DND-41 (cell line): ENCODE data around the gene NUTM2A.
"Not testable (repeated sequence)": the region's sequence is repeated elsewhere in the genome, so short reads cannot be mapped to it uniquely, and the experiment has no call there.

ENCODE experiments used
- ATAC-seq: fragments of 200-7000 bp; cut with Tn5 transposase; 3 replicates; pipeline ENCODE4 v1.9.1; 2021; ENCODE audit warnings: low read depth; ENCODE audit not compliant: insufficient read depth
- DNase-seq: peaks from one replicate; pipeline ENCODE4 v3.0.0-alpha.2; 2020
- H2AFZ ChIP-seq: 2 replicates; pipeline ENCODE4 v1.6.0; 2012; ENCODE audit warnings: low read depth, low read length
- H3K27ac ChIP-seq: 2 replicates; pipeline ENCODE4 v1.5.1; 2012; ENCODE audit warnings: low read length, inconsistent platforms
- H3K27me3 ChIP-seq: fragments of 200-600 bp; sonication (generic); 2 replicates; pipeline ENCODE4 v1.6.0; 2012; ENCODE audit warnings: low read length, mild to moderate bottlenecking, inconsistent platforms; ENCODE audit not compliant: insufficient read depth, poor library complexity
- H3K36me3 ChIP-seq: 2 replicates; pipeline ENCODE4 v1.5.1; 2012; ENCODE audit warnings: low read length, inconsistent platforms; ENCODE audit not compliant: insufficient read depth
- H3K4me1 ChIP-seq: 2 replicates; pipeline ENCODE4 v1.5.1; 2012; ENCODE audit warnings: mild to moderate bottlenecking, low read length; ENCODE audit not compliant: insufficient read depth
- H3K4me2 ChIP-seq: 2 replicates; pipeline ENCODE4 v1.6.0; 2012; ENCODE audit warnings: mild to moderate bottlenecking, moderate library complexity, low read length, inconsistent platforms; ENCODE audit not compliant: insufficient read depth
- H3K4me3 ChIP-seq, 2 experiments: fragments of 200-600 bp in 1 of 2; shearing (Covaris generic) in 1 of 2; 2 replicates each; pipeline ENCODE4 v1.5.1; 2012 to 2016; ENCODE audit warnings: inconsistent platforms in 2 of 2, low read length in 2 of 2, mild to moderate bottlenecking in 2 of 2, low read depth in 1 of 2, moderate library complexity in 1 of 2
- H3K79me2 ChIP-seq: 2 replicates; pipeline ENCODE4 v1.6.0; 2012; ENCODE audit warnings: low read length, inconsistent platforms; ENCODE audit not compliant: insufficient read depth
- H3K9ac ChIP-seq: 2 replicates; pipeline ENCODE4 v1.6.0; 2012; ENCODE audit warnings: low read depth, mild to moderate bottlenecking, inconsistent platforms, low read length, moderate library complexity
- H3K9me3 ChIP-seq: 2 replicates; pipeline ENCODE4 v1.5.1; 2012; ENCODE audit warnings: low read length, moderate library complexity, mild to moderate bottlenecking, inconsistent platforms; ENCODE audit not compliant: insufficient read depth, severe bottlenecking
- H4K20me1 ChIP-seq: 2 replicates; pipeline ENCODE4 v1.6.0; 2012; ENCODE audit warnings: low read length; ENCODE audit not compliant: insufficient read depth

NUTM2A gene

DNA sequence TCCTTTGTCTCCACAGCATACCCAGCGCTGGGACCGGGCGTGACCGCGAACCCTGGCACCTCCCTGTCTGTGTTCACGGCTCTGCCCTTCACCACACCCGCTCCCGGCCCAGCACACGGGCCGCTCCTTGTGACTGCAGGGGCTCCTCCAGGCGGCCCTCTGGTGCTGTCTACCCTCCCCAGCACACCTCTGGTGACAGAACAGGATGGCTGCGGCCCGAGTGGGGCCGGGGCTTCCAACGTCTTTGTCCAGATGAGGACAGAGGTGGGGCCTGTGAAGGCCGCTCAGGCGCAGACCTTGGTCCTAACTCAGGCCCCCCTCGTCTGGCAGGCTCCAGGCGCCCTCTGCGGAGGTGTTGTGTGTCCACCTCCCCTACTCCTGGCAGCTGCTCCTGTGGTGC is 3.0 kb downstream of the NUTM2A start:
- not testable (repeated sequence) for H3K4me1 ChIP-seq, H3K4me3 ChIP-seq, H3K9me3 ChIP-seq, ATAC-seq, H3K36me3 ChIP-seq, H4K20me1 ChIP-seq, H3K27ac ChIP-seq, H3K4me2 ChIP-seq, H2AFZ ChIP-seq, H3K27me3 ChIP-seq, DNase-seq, H3K9ac ChIP-seq, H3K79me2 ChIP-seq

DNA sequence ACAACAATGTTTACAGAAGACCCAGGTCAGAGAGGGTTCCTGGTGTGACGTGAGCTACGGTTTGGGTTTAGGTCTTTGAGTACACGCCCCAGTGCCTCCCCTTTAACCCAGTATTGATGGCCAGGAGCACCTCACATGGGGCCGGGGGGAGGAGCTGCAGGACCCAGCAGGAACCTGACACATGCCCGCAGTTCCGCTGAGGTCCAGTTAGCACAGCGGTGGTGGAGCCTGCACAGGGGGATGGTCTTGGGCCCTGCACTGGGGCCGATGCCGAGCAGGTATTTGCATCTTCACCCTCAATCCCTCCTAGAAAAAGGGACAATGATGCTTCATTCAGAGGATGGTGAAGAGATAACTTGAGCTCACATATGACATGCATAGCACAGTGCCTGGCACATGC is 4.0 kb downstream of the NUTM2A start:
- H4K20me1 ChIP-seq, H3K27ac ChIP-seq, H3K9me3 ChIP-seq, H3K4me2 ChIP-seq, ATAC-seq, DNase-seq, H3K27me3 ChIP-seq, H3K9ac ChIP-seq, H3K79me2 ChIP-seq, H3K4me1 ChIP-seq, H2AFZ ChIP-seq, H3K4me3 ChIP-seq, H3K36me3 ChIP-seq: not testable (repeated sequence)

DNA sequence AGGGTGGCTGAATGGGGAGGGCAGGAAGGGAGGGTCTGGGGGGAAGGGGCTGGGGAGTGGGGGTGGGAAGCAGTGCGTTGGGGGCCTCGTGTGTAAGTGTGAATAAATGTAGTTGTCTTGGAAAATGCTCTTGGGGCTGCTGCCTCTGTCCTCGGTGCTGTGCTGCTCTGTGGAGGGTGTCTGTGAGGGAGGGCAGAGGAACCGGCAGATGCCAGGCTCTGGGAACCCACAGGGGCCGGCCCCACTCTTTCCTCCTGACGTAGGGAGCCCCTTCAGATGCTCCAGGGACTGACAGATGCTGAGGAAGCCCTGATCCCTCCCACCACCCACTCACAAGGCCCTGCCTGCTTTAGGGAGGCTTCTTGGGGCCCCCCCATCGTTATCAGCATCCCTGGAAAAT is 9.6 kb downstream of the NUTM2A start:
- H3K4me3 ChIP-seq, H4K20me1 ChIP-seq, DNase-seq, H3K36me3 ChIP-seq, H3K79me2 ChIP-seq, H3K4me2 ChIP-seq, H3K27ac ChIP-seq, H3K9ac ChIP-seq, H3K4me1 ChIP-seq, H3K27me3 ChIP-seq, H2AFZ ChIP-seq, H3K9me3 ChIP-seq, ATAC-seq: not testable (repeated sequence)

DNA sequence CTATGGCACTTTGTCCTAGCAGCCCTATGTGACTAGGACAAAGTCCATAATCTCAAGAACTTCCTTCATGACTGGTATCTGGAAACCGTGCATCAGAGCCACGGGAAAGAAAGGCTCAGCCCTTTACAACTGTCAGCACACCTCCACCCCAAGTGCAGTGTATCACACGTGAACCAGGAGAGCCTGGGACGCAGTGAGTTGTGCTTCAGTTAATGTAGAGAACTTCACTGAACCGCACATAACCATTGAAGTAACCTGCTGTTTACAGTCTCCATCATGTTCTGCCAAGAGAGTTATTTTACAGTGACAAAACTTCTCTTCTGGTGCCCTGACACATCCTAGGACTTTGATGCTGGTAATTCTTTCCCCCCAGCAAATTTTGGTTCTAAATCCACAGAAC is 12.0 kb downstream of the NUTM2A start:
- H3K9ac ChIP-seq, DNase-seq, H3K36me3 ChIP-seq, H3K4me1 ChIP-seq, H3K4me3 ChIP-seq, H3K27ac ChIP-seq, ATAC-seq, H3K9me3 ChIP-seq, H3K4me2 ChIP-seq, H3K27me3 ChIP-seq, H3K79me2 ChIP-seq, H4K20me1 ChIP-seq, H2AFZ ChIP-seq: not testable (repeated sequence)

DNA sequence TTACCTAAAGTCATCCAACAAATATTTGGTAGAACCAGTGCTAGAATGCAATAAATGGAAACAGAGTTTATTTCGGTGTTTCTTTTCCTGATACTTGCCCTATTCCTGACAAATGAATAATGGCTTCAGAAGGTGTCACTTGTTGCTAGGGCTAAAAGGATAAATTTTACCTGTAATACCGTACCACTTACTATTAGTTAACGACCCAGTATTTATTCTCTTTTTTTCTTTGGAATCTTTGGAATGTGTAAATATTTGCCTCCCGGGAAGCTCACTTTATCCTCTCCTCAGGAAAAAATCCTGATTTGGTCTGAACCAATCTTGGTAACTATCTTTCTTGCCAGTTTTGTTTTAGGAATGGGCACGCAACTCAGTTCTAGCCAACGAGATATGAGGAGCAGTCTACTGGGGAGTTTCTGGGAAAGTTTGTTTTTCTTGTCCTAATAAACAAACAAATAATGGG is 14.1 kb downstream of the NUTM2A start:
- H3K79me2 ChIP-seq, H4K20me1 ChIP-seq, H3K4me3 ChIP-seq, ATAC-seq, H3K36me3 ChIP-seq, H3K4me2 ChIP-seq, H3K9me3 ChIP-seq, H3K4me1 ChIP-seq, H3K27ac ChIP-seq, H3K9ac ChIP-seq, H3K27me3 ChIP-seq, H2AFZ ChIP-seq, DNase-seq: not testable (repeated sequence)

DNA sequence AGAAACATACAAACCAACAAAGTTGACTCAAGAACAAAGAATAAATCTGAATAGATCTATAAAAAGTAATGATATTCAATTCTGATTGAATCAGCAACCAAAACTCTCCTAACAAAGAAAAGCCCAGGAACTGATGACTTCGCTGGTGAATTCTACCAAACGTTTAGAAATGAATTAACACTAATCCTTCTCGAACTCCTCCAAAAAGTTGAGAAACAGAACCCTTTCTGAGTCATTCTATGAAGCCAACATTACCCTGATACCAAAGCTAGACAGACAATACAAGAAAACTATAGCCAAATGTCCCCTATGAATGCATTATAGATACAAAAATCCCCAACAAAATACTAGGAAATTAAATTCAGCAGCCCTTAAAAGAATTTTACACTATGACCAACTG is 16.9 kb downstream of the NUTM2A start:
- H2AFZ ChIP-seq, H3K36me3 ChIP-seq, H3K9ac ChIP-seq, H3K9me3 ChIP-seq, ATAC-seq, H3K27me3 ChIP-seq, H3K79me2 ChIP-seq, H3K4me1 ChIP-seq, H4K20me1 ChIP-seq, H3K27ac ChIP-seq, H3K4me2 ChIP-seq, H3K4me3 ChIP-seq, DNase-seq: not testable (repeated sequence)

DNA sequence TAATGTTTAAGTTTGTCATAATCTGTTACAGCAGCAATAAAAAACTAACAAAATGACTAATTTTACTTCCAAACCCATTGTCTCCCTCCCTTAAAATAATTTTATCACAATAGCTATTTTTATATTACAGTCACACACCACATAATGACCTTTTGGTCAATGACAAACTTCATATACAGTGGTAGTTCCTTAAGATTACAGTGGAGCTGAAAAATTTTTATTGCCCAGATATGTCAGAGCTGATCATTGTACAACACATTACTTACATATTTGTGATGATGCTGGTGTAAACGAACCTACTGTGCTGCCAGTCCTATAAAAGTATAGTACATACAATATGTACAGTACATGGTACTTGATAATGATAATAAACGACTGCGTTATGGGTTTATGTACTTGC is 22.1 kb downstream of the NUTM2A start:
- H3K4me2 ChIP-seq, H3K9me3 ChIP-seq, H3K27me3 ChIP-seq, H3K79me2 ChIP-seq, H3K27ac ChIP-seq, DNase-seq, H4K20me1 ChIP-seq, H3K9ac ChIP-seq, H3K36me3 ChIP-seq, ATAC-seq, H3K4me1 ChIP-seq, H3K4me3 ChIP-seq, H2AFZ ChIP-seq: not testable (repeated sequence)

DNA sequence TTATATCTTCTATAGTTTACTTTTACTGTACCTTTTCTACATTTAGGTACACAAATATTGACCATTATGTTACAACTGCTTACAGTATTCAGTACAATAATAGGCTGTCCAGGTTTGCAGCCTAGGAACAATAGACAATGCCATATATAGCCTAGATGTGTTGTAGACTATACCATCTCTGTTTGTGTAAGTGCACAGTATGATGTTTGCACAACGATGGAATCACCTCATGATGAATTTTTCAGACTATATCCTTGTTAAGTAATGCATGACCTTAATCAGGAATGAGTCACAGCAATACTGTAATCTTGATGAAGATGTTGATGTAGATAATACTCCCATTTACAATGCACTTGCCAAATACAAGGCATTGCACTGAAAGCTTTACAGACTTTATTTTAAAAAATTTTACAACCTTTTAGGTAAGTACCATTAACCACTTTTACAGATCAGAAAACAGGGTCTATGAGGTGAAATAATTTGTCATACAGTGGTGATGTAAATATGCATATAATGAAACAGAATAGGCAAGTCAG is 23.6 kb downstream of the NUTM2A start:
- not testable (repeated sequence) for H3K4me1 ChIP-seq, H3K27me3 ChIP-seq, DNase-seq, H4K20me1 ChIP-seq, H2AFZ ChIP-seq, H3K9me3 ChIP-seq, H3K79me2 ChIP-seq, H3K27ac ChIP-seq, ATAC-seq, H3K9ac ChIP-seq, H3K36me3 ChIP-seq, H3K4me3 ChIP-seq, H3K4me2 ChIP-seq
